ENCODE data around the gene RNF223.

DNA sequence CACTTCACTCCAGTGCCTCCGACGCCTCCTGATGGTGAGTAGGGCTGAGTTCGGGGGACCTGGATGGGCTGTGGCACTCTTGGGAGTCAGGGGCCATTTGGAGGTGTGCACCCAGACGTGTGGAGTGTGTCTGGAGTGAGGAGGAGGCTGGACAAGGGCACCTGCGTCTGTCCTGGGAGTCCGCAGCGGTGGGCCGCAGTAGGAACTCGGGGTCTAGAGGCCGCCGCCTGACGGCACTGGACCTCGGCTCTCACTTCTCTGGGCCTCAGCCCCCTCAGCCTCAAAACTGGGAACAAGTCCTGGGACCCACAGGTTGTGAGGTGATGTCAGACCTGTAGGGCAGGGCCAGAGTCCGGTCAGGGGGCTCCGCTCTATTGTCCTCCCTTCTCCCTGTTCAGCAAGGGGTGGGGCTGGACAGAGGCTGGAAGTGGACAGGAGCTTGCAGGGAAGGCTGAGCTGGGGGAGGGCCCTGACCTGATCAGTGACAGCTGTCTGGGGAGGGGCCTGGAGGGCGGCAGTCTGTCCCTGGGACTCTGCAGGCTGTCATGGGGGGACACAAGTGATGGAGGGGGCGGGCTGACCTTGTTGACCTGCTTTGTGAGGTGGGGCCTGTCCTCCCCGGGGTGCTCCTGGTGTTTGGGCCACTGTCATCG lies 38.7 kb downstream of the RNF223 start:
- TF ChIP-seq, protein P1, sequence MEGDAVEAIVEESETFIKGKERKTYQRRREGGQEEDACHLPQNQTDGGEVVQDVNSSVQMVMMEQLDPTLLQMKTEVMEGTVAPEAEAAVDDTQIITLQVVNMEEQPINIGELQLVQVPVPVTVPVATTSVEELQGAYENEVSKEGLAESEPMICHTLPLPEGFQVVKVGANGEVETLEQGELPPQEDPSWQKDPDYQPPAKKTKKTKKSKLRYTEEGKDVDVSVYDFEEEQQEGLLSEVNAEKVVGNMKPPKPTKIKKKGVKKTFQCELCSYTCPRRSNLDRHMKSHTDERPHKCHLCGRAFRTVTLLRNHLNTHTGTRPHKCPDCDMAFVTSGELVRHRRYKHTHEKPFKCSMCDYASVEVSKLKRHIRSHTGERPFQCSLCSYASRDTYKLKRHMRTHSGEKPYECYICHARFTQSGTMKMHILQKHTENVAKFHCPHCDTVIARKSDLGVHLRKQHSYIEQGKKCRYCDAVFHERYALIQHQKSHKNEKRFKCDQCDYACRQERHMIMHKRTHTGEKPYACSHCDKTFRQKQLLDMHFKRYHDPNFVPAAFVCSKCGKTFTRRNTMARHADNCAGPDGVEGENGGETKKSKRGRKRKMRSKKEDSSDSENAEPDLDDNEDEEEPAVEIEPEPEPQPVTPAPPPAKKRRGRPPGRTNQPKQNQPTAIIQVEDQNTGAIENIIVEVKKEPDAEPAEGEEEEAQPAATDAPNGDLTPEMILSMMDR (IDR thresholded peaks at IDR 0.05), result no peak
- no peak for TF ChIP-seq POLR2A (IDR thresholded peaks at IDR 0.05)
- TF ChIP-seq EP300 (IDR thresholded peaks at IDR 0.05), result no peak

Data from tibial nerve (tissue), 4 donors.